Measurements from ENCODE around the gene GALNT9. TPM values are rescaled to one million over a fixed set of nuclear protein-coding genes. Genes with fewer than 3 reads are reported as not detected.

The GALNT9 gene
- total RNA-seq, 8 experiments from 2014 or later = 0.40 to 23.8 (median 1.3) TPM

DNA sequence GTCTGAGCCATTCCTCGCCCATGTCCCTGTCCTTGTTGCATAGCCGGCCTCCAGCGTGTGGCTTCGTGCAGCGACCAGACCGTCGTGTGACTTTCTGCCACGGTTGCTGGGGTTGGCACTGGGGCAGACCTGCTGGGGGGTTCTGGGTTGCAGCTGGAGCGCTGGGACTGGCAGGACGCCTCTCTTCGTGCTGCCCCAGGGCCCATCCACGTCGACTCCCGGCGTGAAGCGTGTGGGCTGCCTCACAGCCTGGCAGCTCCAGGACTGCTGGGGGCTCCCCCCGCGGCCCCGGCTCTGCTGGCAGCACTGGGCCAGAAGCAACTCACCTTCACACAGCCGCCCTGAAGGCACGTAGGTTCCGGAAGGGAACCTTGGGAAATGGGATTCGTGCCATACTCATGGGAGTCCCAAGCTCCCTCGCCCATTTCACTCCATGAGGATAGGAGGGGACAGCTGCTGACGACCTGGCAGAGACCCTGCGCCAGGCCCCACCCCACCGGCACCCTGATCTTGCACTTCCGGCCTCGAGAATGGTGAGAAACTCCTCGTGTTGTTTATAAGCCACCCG is 51.9 kb downstream of the GALNT9 start:
- H3K4me1 ChIP-seq (replicated peaks in 1 of 2) = no peaks in the 10 kb centered on the region
- in situ Hi-C loops (cut with MboI; ENCODE audit: low pct_unique_long_range_greater_than_20kb in 2 of 9, low sequenced_read_pairs in 9 of 9, unreplicated experiment in 9 of 9) = no loop called here
- ATAC-seq (replicated peaks in 6 of 8) = peak in 1 of 8 experiments; percentile 2
- no peak overlapping the region for H3K4me3 ChIP-seq
- 60 to 78% (median 66%) methylated on average over 5 to 15 of the region's 31 CpGs; no CpG with 5 or more reads in 6 of the 10 experiments for WGBS, 10 experiments
- no peak overlapping the region for H3K27ac ChIP-seq

DNA sequence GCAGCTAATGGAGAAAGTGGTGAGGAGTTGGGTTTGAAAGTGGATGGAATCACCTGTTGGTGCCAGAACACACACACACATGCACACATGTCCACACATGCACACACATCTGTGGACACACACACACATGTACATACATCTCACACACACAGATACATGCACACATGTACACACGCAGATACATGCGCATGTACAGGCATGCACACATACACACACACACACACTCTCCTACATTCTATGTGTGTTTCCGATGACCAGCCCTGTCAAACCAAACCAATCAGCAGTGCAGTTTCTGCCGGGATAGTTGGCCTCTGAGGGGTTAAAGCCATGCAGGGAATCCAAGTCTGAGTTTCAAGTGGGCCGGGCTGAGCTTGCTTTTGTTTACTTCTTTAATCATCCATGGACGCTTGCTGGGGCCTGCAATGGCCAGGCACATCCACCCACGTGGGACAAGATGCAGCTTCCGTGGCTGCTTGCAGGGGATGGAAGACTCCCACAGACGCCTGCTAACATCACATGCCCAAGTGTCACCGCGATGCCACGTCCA is 52.5 kb downstream of the GALNT9 start:
- in situ Hi-C loops (cut with MboI; ENCODE audit: low pct_unique_long_range_greater_than_20kb in 2 of 9, low sequenced_read_pairs in 9 of 9, unreplicated experiment in 9 of 9) = no loop called here
- H3K27ac ChIP-seq = no peak overlapping the region
- WGBS, 10 experiments = 0 to 87% (median 35%) methylated on average over 1 to 4 of the region's 12 CpGs; no CpG with 5 or more reads in 6 of the 10 experiments
- ATAC-seq (replicated peaks in 6 of 8) = peak in 2 of 8 experiments; percentile 37 to 42
- no peak overlapping the region for H3K4me3 ChIP-seq
- H3K4me1 ChIP-seq (replicated peaks in 1 of 2) = no peaks in the 10 kb centered on the region

DNA sequence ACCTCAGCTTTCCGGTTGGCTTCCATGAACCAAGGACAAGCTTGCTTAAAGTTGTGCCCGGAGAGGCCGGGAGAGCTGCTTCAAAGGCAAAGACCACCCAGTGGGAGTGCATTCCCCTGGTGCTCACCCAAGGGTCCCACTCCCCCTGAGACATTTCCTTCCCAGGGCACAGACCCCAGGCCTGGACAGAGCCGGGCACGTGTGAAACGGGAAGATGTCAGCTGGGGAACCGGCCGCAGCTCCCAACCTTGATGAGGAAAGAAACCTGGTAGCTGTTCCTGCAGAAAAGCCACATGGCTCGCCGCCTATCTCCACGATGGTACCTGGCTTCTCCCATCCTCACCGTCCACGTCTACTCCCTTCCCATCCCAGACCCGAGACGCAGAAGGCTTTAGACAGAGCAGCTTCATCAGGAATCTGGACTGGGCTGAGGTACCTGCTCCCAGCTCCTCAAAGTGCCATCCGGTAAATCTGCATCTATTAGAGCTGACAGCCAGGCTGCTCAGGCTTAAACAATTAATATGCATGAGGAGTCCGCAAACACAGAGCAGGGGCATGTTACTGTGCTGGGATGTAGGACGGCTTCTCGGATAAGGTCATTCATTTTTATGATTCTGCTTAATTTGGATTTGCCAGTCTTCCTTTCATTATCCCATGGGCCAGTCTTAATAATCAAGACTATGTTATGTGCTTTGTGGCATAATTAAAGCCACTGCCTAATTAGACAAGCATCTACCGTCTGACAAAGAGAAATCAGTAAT is 53.1 kb downstream of the GALNT9 start:
- no peak overlapping the region for H3K4me3 ChIP-seq
- in situ Hi-C loops (cut with MboI; ENCODE audit: low pct_unique_long_range_greater_than_20kb in 2 of 9, low sequenced_read_pairs in 9 of 9, unreplicated experiment in 9 of 9) = no loop called here

DNA sequence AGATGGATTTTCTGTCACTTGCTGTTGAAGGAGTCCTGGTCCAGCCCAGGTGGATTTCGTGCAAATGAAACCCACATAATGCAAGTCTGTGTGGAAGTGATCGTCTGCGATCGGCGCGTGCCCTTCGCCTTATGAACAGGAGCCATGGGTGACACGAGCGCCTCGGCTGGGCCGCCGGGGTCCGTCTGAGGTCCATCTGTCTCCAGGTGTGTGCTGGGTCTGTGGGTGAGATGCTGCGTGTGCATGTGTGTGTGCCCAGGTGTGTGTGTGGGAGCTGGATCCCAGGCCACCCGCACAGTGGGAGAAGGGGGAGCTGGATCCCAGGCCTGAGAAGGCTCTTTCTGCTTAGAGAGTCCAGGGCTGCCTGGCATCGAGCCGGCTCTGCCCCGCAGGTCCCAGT is 53.8 kb downstream of the GALNT9 start:
- in situ Hi-C loops (cut with MboI; ENCODE audit: low pct_unique_long_range_greater_than_20kb in 2 of 9, low sequenced_read_pairs in 9 of 9, unreplicated experiment in 9 of 9) = no loop called here
- Histone ChIP-seq H3K4me1 (replicated peaks in 1 of 2) (no peaks in the 10 kb centered on the region), H3K4me3 (no peak overlapping the region), H3K27ac (no peak overlapping the region)
- 75 to 100% (median 90%) methylated on average over 1 to 3 of the region's 18 CpGs; no CpG with 5 or more reads in 6 of the 10 experiments for WGBS, 10 experiments
- no peak for ATAC-seq (replicated peaks in 6 of 8)

More for the DNA sequence above, 53.1 kb downstream of the GALNT9 start:
- no peaks in the 10 kb centered on the region for H3K4me1 ChIP-seq (replicated peaks in 1 of 2)
- no peak overlapping the region for H3K27ac ChIP-seq
- WGBS, 10 experiments = 26 to 100% (median 80%) methylated on average over 1 to 9 of the region's 20 CpGs; no CpG with 5 or more reads in 1 of the 10 experiments
- peak in 2 of 8 experiments; percentile 49 to 52 for ATAC-seq (replicated peaks in 6 of 8)

DNA sequence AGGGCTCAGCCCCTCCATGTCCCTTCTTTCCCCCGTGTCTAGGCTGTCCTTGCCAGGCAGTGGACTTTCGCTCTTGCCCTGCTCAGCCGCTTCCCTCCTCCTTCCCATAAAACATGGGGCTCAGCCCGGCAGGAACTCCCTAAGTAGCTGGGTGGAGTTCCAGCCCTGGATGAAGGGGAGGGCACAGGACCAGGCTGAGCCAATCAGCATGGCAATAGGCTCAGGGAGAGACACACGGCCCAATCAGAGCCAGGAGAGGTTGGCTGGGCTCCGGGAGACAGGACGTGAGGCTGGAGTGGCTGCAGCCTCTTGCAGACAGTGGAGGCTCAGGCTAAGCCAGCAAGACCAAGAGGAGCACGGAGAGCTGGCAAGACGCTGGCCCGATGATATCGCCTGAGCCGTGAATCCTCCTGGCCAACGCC is 54.3 kb downstream of the GALNT9 start:
- WGBS, 10 experiments = 0 to 63% (median 50%) methylated on average over 1 to 9 of the region's 13 CpGs; no CpG with 5 or more reads in 6 of the 10 experiments
- peak in 3 of 8 experiments; percentile 98 to 99 (median 99) for ATAC-seq (replicated peaks in 6 of 8)
- Histone ChIP-seq H3K4me3 (no peak overlapping the region), H3K4me1 (replicated peaks in 1 of 2) (no peaks in the 10 kb centered on the region), H3K27ac (no peak overlapping the region)
- in situ Hi-C loops (cut with MboI; ENCODE audit: low pct_unique_long_range_greater_than_20kb in 2 of 9, low sequenced_read_pairs in 9 of 9, unreplicated experiment in 9 of 9) = no loop called here

DNA sequence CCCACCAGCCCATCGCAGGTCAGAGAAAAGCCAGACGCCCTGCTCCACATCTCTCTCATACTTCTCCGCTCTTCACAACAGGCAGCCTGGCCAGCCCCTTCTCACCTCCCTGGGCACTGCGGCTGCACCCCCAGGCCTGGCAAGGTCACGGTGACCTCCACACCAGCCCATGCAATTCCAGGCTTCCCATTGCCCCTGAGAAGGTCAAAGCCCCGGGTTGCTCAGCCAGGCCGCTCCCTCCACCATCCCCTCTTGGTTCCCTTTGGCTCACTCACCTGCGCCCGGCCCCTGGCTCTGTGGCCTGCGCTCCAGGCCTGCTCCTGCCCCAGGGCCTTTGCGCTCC is 55.4 kb downstream of the GALNT9 start:
- 0 to 100% (median 74%) methylated on average over 1 to 5 of the region's 11 CpGs; no CpG with 5 or more reads in 5 of the 10 experiments for WGBS, 10 experiments
- Histone ChIP-seq H3K4me1 (replicated peaks in 1 of 2) (no peaks in the 10 kb centered on the region), H3K27ac (no peak overlapping the region), H3K4me3 (no peak overlapping the region)
- ATAC-seq (replicated peaks in 6 of 8) = no peak
- in situ Hi-C loops (cut with MboI; ENCODE audit: low pct_unique_long_range_greater_than_20kb in 2 of 9, low sequenced_read_pairs in 9 of 9, unreplicated experiment in 9 of 9) = no loop called here

DNA sequence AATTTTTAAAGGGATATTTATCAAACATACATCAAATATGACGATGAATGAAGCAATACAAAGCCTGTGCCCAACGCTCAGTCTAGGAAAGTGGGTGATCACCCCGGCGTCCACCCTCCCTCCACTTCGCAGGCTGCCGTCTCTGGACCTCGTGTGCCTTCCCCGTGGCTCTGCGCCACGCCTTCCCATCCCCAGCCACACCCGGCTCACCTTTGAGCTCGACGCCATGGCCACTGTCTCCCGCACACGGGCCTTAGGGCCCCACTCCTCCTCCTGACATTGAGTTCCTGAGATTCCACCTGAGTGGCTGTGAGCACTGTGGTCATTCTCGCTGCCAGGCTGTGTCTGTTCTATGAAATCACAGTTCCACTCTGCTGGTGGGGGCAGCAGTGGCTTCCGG is 56.7 kb downstream of the GALNT9 start:
- in situ Hi-C loops (cut with MboI; ENCODE audit: low pct_unique_long_range_greater_than_20kb in 2 of 9, low sequenced_read_pairs in 9 of 9, unreplicated experiment in 9 of 9) = no loop called here
- H3K4me3 ChIP-seq = no peak overlapping the region
- 0 to 78% (median 69%) methylated on average over 1 to 9 of the region's 17 CpGs; no CpG with 5 or more reads in 4 of the 10 experiments for WGBS, 10 experiments
- H3K27ac ChIP-seq = no peak overlapping the region
- H3K4me1 ChIP-seq (replicated peaks in 1 of 2) = no peaks in the 10 kb centered on the region
- ATAC-seq (replicated peaks in 6 of 8) = no peak

DNA sequence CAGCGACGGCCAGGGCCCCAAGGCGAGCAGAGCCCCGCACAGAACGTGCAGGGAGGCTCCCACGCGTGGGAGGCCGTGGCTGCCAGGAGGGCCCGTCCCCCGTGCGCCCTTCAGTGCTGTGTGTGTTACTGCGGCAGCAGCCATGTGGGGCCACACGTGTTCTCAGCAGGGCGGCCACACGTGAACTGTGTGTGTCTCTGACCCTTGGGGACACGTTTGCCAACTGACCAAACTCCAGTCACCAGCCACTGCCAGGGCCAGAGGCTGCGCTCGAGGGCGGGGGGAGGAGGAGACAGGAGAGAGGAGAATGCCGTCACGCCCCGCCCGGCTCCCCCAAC is 57.7 kb downstream of the GALNT9 start:
- no peak for ATAC-seq (replicated peaks in 6 of 8)
- Histone ChIP-seq H3K4me3 (no peak overlapping the region), H3K4me1 (replicated peaks in 1 of 2) (no peaks in the 10 kb centered on the region), H3K27ac (no peak overlapping the region)
- 50 to 70% (median 54%) methylated on average over 2 to 9 of the region's 23 CpGs; no CpG with 5 or more reads in 7 of the 10 experiments for WGBS, 10 experiments
- in situ Hi-C loops (cut with MboI; ENCODE audit: low pct_unique_long_range_greater_than_20kb in 2 of 9, low sequenced_read_pairs in 9 of 9, unreplicated experiment in 9 of 9) = no loop called here

DNA sequence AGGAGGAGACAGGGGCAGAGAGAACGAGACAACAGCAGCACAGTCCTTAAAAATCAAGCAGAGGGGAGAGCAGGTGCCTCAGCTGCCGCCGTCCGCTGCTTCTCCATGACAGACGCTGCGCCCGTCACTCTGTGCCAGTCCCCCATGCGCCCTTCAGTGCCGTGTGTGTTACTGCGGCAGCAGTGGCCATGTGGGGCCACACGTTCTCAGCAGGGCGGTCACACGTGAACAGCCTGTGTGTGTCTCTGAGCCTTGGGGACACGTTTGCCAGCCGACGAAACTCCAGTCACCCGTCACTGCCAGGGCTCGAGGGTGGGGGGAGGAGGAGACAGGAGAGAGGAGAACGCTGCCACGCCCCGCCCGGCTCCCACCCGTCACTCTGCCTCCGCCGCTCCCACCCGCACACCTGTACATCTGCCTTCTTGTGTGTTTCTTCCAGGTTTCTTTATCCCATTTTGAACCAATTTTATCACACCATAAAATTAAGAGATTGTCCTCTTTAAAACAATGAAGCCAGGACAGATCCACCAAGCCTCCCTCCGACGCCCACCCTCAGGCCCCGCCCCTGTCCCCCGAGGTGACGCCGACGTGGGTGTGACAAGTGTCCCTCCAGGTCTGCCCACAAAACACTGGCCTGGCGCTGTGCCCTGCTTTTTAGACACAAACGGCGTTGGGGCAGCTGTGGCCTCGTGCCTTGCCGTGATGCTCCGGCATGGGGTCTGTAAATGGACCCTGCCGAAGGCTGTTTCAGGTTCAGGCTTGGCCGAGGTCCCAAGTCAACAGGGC is 58.2 kb downstream of the GALNT9 start:
- H3K4me3 ChIP-seq = no peak overlapping the region
- ATAC-seq (replicated peaks in 6 of 8) = no peak

DNA sequence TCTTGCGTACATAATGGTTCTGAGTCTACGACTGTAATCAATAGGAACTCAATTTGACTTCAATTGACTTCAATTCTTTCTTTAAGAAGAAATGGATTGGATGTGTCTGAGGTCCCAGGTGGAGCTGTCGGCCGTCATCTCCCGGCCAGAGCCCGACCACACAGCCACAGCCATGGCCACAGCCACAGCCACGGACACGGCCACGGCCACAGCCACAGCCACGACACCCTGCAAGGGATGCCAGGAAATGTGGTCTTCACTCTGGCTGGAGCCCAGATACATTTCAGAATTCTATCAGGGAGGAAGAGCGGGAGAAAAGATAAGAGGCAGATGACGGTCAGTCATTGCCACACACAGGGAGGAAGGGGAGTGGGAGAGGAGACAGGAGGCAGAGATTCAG is 58.9 kb downstream of the GALNT9 start:
- Histone ChIP-seq H3K27ac (no peak overlapping the region), H3K4me3 (no peak overlapping the region), H3K4me1 (replicated peaks in 1 of 2) (no peaks in the 10 kb centered on the region)
- WGBS, 10 experiments = 20 to 100% (median 75%) methylated on average over 1 to 7 of the region's 12 CpGs; no CpG with 5 or more reads in 3 of the 10 experiments
- in situ Hi-C loops (cut with MboI; ENCODE audit: low pct_unique_long_range_greater_than_20kb in 2 of 9, low sequenced_read_pairs in 9 of 9, unreplicated experiment in 9 of 9) = no loop called here
- ATAC-seq (replicated peaks in 6 of 8) = no peak

More for the DNA sequence above, 58.2 kb downstream of the GALNT9 start:
- 50 to 81% (median 65%) methylated on average over 4 to 10 of the region's 41 CpGs; no CpG with 5 or more reads in 5 of the 10 experiments for WGBS, 10 experiments
- H3K27ac ChIP-seq = no peak overlapping the region
- no peaks in the 10 kb centered on the region for H3K4me1 ChIP-seq (replicated peaks in 1 of 2)
- in situ Hi-C loops (cut with MboI; ENCODE audit: low pct_unique_long_range_greater_than_20kb in 2 of 9, low sequenced_read_pairs in 9 of 9, unreplicated experiment in 9 of 9) = no loop called here

DNA sequence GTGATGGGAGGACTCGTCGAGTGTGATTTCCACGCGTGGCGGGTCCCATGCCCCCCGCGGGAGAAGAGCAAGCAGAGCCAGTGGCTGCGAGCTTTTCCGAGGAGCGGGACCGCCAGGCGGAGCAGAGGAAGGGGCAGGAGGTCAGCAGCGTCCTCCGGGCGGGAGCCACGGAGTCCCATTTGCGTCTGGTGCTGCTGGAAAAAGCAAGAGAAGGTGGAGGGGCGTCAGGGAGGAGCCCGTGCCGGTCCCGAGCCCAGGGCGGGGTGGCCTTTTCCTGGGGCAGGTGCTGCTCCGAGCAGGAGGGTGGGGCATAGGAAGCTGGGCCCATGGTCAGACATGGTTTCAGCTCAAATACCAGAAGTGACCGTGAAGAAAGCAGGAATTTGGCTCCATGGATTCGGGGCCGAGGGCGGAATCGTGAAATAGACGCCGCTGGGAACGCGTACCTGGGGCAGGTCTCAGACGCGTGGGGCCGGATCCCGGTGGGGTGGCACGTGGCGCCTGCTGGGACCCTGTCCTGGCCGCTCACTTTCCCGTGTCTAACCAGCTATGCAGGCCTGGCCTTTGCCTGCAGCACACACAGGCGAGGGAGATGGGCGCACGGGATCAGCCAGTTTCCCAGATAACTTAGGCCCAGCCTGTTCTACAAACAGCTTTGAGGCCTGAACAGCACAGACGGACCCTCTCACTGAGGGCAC is 60.0 kb downstream of the GALNT9 start:
- ATAC-seq (replicated peaks in 6 of 8) = no peak
- Histone ChIP-seq H3K4me1 (replicated peaks in 1 of 2) (no peaks in the 10 kb centered on the region), H3K4me3 (no peak overlapping the region), H3K27ac (no peak overlapping the region)
- 43 to 100% (median 73%) methylated on average over 3 to 9 of the region's 44 CpGs; no CpG with 5 or more reads in 6 of the 10 experiments for WGBS, 10 experiments
- in situ Hi-C loops (cut with MboI; ENCODE audit: low pct_unique_long_range_greater_than_20kb in 2 of 9, low sequenced_read_pairs in 9 of 9, unreplicated experiment in 9 of 9) = no loop called here

DNA sequence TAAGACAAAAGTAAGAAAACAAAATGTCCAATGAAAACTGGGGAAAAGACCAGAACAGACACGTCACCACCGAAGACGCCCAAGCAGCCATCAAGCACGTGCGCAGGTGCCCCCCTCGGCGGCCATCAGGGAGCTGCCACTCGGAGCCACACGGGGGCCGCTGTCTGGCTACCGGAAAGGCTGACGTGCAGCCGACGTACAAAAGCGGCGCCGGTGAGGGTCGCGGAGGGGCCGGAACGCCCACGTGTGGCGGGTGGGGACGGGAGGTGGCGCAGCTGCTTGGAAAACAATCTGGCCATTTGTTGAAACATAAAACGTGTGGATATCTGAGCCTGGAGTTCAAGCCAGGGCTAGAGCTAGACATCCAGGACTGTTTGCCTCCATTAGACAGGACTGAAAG is 60.7 kb downstream of the GALNT9 start:
- WGBS, 10 experiments = 20 to 75% (median 53%) methylated on average over 1 to 10 of the region's 26 CpGs; no CpG with 5 or more reads in 3 of the 10 experiments
- no peak for ATAC-seq (replicated peaks in 6 of 8)
- in situ Hi-C loops (cut with MboI; ENCODE audit: low pct_unique_long_range_greater_than_20kb in 2 of 9, low sequenced_read_pairs in 9 of 9, unreplicated experiment in 9 of 9) = no loop called here

More for the DNA sequence above, 60.7 kb downstream of the GALNT9 start:
- no peak overlapping the region for H3K4me3 ChIP-seq
- H3K27ac ChIP-seq = no peak overlapping the region
- peaks cover 0 to 3% of the 10 kb centered on the region in 2 donors for H3K4me1 ChIP-seq (replicated peaks in 1 of 2)
